ENCODE results near the gene HECW1. TPM values are rescaled to one million over a fixed set of nuclear protein-coding genes. Genes with fewer than 3 reads are reported as not detected.

HECW1 gene
- total and polyA plus RNA-seq, 2 of the 13 experiments (the other 11 are each of a cell fraction or from before 2014, with no cell fraction given) = not detected

GRCh38 chr7:43164757-43165156 lies 52.3 kb downstream of the HECW1 start:
- 75% methylated on average over 4 of the region's 4 CpGs for WGBS (ENCODE audit: low lambda C conversion rate)
- H3K27ac ChIP-seq (ENCODE audit: extremely low read length, insufficient read depth, low read length) = no peak overlapping the region
- no peaks in the 10 kb centered on the region for H4K20me1 ChIP-seq (ENCODE audit: insufficient read depth, low read length)
- no peak overlapping the region for H3K4me2 ChIP-seq (ENCODE audit: low read depth, low read length)
- no peak overlapping the region for H3K9ac ChIP-seq (ENCODE audit: insufficient read depth, low read depth, low read length)
- POLR2A ChIA-PET = no interaction called here
- no peak for FAIRE-seq
- H3K4me3 ChIP-seq (replicated peaks in 1 of 3; ENCODE audit: insufficient read depth in 1 of 3, low read depth in 2 of 3, low read length in 3 of 3) = no peak overlapping the region
- BruUV-seq (replicated peaks) = no TSS peak
- intact Hi-C loops (cut with micrococcal nuclease; ENCODE audit: unreplicated experiment) = no loop called here
- in situ Hi-C loops (cut with HindIII; ENCODE audit: extremely low pct_ligation_motif_present, low pct_unique_long_range_greater_than_20kb) = no loop called here
- H3K9me3 ChIP-seq (ENCODE audit: low read length) = no peaks in the 10 kb centered on the region
- no peak overlapping the region for H2AFZ ChIP-seq (ENCODE audit: low read length)
- H3K36me3 ChIP-seq (replicated peaks in 1 of 2; ENCODE audit: control insufficient read depth in 1 of 2, insufficient read depth in 2 of 2, low read length in 2 of 2) = no peaks in the 10 kb centered on the region
- no peak for DNase-seq (ENCODE audit: low spot score)
- no peaks in the 10 kb centered on the region for H3K4me1 ChIP-seq (ENCODE audit: insufficient read depth, low read length)
- no peak for ATAC-seq
- no peaks in the 10 kb centered on the region; a peak in 1 of 5 replicates for H3K27me3 ChIP-seq (ENCODE audit: control insufficient read depth in 1 of 2, insufficient read depth in 2 of 2, low read length in 2 of 2)
- CTCF ChIA-PET (ENCODE audit: low intra/inter-chr PET ratio, low total read pairs) = no interaction called here
- no peaks in the 10 kb centered on the region for H3K79me2 ChIP-seq (ENCODE audit: insufficient read depth, low read length)
- TF ChIP-seq, protein P1, sequence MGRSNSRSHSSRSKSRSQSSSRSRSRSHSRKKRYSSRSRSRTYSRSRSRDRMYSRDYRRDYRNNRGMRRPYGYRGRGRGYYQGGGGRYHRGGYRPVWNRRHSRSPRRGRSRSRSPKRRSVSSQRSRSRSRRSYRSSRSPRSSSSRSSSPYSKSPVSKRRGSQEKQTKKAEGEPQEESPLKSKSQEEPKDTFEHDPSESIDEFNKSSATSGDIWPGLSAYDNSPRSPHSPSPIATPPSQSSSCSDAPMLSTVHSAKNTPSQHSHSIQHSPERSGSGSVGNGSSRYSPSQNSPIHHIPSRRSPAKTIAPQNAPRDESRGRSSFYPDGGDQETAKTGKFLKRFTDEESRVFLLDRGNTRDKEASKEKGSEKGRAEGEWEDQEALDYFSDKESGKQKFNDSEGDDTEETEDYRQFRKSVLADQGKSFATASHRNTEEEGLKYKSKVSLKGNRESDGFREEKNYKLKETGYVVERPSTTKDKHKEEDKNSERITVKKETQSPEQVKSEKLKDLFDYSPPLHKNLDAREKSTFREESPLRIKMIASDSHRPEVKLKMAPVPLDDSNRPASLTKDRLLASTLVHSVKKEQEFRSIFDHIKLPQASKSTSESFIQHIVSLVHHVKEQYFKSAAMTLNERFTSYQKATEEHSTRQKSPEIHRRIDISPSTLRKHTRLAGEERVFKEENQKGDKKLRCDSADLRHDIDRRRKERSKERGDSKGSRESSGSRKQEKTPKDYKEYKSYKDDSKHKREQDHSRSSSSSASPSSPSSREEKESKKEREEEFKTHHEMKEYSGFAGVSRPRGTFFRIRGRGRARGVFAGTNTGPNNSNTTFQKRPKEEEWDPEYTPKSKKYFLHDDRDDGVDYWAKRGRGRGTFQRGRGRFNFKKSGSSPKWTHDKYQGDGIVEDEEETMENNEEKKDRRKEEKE (IDR thresholded peaks at IDR 0.05) = no peak
- TF ChIP-seq HDAC6 (IDR thresholded peaks at IDR 0.05; ENCODE audit: low read depth, low read length) = no peak
- no peak for TF ChIP-seq ZNF543 (CRISPR knock-in tag; IDR thresholded peaks at IDR 0.05)
- no peak for TF ChIP-seq IKZF5 (CRISPR knock-in tag; IDR thresholded peaks at IDR 0.05)
- TF ChIP-seq EZH2 (conservative IDR thresholded peaks at IDR 0.05; ENCODE audit: low read depth, low read length) = no peak
- TF ChIP-seq SNAPC4 (CRISPR knock-in tag; IDR thresholded peaks at IDR 0.05) = no peak
- TF ChIP-seq ZNF354B (CRISPR knock-in tag; IDR thresholded peaks at IDR 0.05) = no peak
- no peak for TF ChIP-seq NAIF1 (CRISPR knock-in tag; IDR thresholded peaks at IDR 0.05; ENCODE audit: borderline replicate concordance)
- TF ChIP-seq ARID4A (CRISPR knock-in tag; IDR thresholded peaks at IDR 0.05; ENCODE audit: borderline replicate concordance) = no peak
- TF ChIP-seq ZC3H4 (CRISPR knock-in tag; IDR thresholded peaks at IDR 0.05; ENCODE audit: borderline replicate concordance) = no peak
- TF ChIP-seq FOXA1 (IDR thresholded peaks at IDR 0.05) = no peak
- no peak for TF ChIP-seq FOXA1 (CRISPR knock-in tag; IDR thresholded peaks at IDR 0.05)

All from HepG2 (cell line).